HG02798 (cell line): ENCODE data around the gene KRT76.
"Not testable (repeated sequence)": the region's sequence is repeated elsewhere in the genome, so short reads cannot be mapped to it uniquely, and the experiment has no call there.

Experiments
- ATAC-seq: cut with Tn5 transposase; IDR thresholded peaks from one replicate; pipeline ENCODE4 v1.9.1; 2021; ENCODE audit warnings: mild to moderate bottlenecking; ENCODE audit not compliant: unreplicated experiment, poor library complexity

The KRT76 gene

DNA sequence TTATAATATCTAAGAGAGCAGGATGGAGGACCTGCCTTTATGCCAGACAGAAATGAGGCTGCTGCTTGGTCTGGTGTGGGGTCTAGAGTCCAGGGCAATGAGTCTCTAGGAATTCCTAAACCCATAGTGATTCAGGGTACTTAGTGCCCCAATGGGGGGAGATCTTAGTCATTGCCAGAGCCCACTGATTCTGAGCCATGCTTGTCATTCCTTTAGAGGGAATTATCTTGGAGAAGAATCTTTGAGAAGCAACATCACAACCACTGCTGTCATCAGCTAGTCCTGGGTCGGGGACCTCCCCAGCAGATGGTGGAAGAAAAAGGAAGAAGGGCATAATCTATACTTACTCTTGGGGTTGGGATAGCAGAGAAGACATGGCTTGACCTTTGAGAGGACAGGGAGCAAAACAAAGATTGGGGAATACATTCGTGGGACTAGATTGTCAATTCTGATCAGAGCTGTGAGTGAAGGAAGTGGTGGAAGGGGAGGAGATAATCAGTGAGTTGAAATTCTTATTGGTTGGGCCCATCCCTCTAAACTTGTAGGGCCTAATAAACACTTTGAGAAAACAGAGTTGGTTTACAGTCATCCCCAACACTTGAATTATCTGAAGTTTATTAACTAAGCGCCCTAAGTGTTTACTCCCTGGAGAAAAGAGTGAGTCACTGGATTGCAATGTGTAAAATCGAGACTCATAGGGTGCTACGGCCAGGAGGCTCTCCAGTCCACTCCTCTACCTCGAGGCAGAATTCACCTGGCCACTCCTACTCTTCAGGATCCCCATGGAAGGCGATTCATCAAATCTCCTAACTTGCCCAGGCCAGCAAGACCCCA is 21.7 kb upstream of the KRT76 start:
- no peak for ATAC-seq

DNA sequence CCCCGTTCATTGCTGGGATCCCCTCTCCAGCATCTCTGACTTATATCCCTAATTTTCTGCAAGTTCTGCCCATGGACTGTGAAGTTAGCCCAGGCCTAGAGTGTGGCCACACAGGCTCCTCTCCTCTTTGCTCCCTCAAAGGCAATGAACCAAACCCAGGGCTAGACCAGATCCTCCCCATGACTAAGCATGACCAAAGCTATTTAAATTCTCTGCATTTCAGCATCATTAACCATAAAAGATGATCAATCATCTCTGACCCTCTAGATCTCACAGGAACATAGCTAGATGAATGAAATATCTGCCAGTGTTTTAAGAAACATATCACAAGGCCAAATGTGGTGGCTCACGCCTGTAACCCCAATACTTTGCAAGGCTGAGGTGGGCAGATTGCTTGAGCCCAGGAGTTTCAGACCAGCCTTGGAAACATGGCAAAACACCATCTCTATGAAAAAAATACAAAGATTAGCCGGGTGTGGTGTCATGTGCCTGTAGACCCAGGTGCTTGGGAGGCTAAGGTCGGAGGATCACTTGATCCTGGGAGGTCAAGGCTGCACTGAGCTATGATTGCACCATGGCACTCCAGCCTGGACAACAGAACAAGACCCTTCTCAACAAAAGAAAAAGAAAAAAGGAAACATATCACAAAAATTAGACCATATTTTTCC is 21.0 kb upstream of the KRT76 start:
- ATAC-seq, result no peak

DNA sequence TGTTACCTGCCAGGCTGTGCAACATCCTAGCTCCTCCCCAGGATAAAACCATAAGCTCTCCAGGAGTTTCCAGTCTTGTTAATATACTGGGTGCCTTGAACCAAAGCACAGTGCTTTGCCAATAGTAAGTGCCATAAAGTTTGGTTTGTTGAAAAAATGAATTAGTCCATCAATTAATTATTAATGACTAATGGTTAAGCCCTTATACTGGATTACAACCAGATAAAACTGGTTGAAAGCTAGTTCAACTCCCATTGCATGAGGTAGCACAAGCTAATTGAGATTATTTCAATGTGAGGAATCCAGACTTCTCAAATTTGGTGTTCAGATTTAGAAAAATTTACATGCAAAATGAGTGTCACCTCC is 20.4 kb upstream of the KRT76 start:
- ATAC-seq, result no peak

DNA sequence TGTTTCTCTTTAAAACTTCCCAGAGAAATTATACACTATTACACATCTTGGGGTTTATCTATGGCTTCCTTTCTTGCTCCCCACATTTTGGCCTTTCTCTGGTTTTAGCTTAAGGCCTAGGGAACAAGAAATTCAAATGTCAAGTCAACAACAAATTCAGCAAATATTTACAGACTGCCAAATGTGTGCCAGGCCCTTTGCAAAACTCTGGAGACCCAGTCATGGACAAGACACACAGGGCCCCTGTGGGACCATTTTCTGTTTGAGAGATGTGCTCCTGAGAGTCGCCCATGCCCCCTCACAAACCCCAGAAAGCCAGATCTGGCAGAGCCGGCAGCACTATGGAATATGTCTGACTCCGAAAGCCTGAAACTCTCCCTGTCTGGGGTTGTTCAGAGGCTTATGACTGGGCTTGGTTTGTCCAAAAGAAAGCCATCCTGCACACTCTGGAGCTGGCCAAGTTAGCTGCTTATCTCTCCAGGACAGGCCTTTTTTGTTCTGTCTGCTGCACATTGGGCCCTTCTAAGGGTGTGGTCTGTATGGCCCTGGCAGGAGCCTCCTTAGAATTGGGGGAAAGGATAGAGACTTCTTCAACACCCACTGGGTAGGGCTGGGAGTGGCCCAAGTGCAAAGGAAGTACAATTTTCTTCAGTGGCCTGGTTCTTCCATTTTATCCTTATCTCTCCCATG is 19.8 kb upstream of the KRT76 start:
- ATAC-seq, result no peak

DNA sequence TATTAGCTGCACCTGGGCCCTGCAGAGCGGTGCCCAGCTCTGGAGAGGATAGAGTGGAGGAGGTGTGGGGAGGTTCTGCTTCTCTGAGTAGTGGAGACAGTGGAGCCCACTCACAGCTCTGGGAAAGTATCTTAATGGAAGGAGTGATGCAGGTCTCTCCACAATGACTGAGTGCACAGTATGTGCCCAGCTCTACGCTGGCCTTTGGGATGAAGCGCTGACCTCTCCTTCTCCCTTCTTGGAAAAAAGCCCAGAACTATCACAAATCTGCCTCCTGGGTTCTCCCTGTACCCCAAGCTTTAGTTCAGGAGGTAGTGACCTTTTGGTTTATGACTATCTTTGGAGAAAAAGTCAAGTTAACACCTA is 19.3 kb upstream of the KRT76 start:
- ATAC-seq, result no peak

DNA sequence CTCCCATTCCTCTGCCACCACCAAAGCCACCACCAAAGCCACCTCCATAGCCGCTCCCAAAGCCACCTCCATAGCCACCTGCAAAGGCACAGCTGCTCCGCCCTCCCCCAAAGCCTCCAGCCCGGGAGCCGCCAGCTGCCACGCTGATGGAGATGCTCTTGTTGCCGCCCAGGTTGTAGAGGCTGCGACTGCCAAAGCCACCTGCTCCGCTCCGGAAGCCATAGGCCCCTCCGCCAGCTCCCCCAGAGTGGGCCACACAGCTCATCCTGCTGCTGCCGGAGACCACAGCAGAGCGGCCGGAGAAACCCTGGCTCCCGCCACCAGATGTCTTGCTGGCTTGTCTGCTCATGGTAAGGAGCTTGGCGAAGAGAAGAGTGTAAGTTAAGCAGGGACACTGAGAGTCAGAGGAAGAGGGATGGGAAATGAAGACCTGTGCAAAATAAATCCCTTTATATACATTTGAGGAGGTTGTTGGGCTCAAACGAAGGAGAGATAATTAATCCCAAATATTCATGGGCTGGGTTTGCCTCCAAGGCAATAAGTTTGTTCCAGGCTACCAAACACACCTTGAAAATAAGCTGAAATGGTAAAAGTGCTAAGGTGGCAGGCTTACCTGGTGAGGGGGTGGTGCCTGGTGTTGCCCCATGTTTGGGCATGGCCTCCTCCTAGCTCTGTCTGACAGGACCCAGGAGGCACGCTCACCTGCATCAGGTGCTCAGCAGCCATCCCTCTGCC is 18.7 kb upstream of the KRT76 start, which contains the start of gene KRT3:
Gene KRT3, minus strand, starts transcription at position 424 of the 735 bp plus-strand sequence. Its CDS starts 75 bp downstream, at position 349.
- ATAC-seq, result no peak

DNA sequence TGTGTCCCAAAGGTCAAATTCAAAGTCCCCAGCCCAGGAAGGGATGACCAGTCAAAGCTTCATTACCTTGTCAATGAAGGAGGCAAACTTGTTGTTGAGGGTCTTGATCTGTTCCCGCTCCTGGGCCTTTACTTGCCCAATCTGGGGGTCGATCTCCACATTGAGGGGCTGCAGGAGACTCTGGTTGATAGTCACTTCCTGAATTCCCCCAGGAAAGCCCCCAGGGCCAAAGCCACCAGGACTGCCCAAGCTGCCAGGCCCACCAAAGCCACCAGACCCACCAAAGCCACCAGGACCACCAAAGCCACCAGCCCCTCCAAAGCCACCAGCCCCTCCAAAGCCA is 18.2 kb upstream of the KRT76 start:
- ATAC-seq, result not testable (repeated sequence)

DNA sequence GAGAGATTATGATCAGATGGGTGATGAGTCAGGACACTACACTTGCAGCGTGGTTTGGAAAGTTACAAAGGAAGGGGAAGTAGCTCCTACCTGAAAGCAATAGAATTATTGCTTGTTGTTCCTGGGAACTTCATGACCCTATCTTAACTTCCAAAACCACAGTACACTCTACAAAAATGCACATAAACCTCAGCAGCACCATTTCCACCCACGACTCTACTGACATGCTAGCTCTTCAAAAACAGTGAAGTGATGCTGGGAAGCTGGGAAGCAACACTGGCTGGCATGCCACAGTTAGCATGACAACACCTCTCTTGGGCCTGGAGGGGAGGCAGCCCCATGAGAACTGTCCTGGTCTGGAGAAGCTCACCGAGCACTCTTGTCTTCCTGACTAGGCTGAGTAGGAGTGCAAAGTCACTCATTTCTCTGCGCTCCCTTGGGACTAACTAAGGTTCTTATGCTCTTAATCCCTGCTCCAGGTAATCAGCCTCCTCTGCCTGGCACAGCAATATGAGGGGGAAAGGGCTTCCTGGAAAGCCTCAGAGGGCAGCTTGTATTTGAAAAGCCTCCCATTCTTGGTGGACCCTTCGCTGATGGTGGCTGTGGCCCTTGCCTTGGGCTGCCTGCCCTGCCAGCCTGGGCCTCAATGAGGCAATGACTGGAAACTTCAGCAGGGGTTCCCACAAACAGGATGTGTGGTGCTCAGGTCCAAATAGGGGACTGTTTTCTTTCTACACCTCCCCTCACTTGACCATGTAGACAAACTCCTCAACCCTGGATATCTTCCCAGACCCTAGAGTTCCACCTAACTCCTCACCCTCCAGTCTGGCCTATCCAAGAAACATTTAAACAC is 17.6 kb upstream of the KRT76 start:
- ATAC-seq, result no peak

DNA sequence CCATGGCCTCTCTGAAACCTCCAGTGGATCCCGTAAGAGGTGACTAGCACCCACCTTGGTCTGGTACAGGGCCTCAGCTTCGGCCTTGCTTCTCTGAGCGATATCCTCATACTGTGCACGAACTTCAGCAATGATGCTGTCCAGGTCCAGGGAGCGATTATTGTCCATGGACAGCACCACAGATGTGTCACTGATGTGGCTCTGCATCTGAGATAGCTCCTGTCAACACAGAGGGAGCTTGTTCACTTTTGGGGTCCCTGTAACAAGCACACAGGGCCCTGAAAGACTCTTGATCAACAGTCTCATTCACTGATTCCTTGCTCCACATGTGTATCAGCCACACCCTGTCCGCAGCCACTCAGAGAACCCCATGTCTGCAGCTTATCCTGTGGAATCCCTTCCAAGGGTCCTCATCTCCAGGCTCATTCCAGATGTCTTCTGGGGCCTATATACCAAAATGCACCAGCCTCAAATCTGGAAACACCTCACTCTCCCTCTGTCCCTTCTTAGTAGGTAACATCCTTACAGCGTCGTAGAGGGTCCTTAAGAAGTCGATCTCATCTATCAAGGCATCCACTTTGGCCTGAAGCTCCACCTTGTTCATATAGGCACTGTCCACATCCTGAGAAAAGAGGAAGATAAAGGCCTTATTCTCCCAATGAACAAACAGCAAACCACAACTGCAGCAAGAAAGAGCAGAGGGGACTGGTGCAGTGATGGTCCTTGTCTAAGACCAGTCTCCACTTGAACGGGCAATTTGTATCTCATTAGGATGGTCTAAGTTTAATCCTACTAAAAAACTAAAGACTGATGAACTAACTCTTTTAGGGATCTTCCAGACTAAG is 15.3 kb upstream of the KRT76 start:
- no peak for ATAC-seq

DNA sequence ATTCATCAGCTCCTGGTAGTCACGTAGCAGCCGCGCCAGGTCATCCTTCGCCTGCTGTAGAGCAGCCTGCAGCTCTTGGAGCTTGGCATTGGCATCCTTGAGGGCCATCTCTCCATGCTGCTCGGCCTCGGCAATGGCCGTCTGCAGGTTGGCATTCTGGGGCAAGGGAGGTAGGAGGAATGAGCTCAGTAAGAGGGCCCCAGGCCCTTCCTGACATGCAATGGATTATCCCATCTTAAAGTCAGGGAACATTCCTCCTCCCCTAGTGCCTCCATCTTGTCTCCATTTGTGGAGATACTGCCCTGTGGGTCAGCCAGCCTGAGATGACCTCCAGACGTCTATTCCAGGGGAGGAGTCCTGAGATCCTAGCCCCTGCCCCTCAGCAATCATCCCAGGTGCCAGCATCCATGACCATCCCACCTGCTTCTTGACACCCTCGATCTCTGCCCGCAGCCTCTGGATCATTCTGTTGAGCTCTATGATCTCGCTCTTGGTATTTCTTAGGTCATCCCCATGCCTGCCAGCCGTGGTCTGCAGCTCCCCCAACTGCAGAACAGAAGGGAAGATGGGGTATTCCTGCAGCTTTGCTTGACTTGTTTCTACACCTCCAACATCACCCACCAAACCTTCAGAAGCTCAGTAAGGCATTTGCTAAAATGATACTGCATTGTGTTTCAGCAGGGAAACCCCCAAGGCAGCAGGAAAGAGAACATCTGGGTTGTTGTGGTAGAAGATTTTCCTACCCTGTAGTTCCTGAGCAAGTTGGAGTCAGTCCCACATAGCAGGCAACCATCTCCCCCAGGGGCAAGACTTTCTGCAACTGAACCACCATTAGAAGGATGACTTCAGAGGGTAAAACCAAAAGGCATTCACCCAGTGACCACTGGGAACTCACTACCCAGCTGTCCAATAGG is 14.4 kb upstream of the KRT76 start:
- ATAC-seq, result no peak

DNA sequence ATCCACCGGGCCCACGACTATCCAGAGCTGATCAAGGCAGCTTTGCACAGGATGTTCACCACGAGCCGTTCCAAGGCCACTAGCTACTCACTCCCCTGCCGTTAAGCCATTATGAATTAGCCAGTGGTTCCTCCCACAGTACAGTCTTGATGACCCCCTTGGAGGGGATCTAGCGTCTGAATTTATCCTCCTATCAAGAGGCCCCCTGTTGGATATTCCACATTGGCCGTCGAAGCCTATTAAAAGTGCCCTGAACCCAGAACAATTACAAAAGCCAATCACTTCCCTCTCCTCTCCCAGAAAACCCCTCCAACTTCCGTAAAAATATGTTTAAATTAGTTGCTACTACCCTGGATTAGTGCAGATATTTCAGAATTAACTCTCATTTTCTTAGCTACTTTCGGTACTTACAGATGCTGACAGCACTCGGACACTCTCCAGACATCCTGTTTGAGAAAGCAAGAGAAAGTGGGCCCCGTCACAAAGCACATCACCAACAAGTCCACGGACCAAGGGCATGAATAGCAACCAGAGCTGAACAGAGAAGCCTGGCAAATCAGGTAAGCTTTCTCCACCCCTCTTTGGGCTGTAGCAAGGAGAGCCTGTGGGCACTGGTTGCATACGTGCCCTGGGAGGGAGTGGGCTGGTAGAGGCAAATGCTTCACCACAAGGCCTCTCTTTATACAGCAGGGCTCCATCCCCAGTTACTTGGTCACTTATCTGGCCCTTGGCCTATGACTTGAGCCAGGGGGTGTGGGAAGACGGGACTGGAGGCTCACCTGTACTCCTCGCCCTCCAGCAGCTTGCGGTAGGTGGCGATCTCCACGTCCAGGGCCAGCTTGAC is 13.5 kb upstream of the KRT76 start:
- no peak for ATAC-seq

DNA sequence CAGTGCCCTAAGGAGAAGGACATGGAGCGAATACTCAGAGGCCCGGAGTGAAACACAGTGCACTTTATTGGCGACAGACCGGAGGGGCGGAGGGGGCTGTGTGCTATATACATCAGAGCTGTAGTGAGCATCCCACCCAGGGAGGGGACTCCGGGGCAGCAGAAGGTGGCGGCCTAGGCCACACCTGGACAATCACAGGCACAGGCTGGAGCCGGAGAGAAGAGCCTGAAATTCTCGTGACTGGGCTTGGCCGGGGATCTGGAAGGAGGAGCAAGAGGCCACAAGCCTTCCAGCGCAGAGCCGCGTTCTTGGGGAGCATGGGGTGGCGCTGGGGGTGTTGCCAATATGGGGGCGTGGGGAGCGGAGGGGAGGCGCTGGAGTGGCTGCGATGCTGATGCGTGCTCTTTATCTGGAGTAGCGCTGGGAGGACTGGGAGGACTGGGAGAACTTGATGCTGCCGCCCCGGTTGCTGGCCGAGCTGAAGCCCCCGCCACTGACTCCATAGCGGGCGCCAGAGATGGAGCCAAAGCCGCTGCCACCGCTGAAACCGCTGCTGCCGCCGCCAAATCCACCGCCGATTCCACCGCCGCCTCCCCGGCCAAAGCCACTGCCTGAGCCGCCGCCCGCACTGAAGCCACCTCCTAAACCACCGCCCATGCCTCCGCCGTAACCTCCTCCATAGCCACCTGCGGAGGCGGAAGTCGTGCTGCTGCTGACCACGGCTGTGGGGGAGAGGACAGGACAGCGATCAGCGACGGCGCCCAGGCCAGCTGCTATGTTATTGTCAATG is 12.7 kb upstream of the KRT76 start:
- no peak for ATAC-seq

DNA sequence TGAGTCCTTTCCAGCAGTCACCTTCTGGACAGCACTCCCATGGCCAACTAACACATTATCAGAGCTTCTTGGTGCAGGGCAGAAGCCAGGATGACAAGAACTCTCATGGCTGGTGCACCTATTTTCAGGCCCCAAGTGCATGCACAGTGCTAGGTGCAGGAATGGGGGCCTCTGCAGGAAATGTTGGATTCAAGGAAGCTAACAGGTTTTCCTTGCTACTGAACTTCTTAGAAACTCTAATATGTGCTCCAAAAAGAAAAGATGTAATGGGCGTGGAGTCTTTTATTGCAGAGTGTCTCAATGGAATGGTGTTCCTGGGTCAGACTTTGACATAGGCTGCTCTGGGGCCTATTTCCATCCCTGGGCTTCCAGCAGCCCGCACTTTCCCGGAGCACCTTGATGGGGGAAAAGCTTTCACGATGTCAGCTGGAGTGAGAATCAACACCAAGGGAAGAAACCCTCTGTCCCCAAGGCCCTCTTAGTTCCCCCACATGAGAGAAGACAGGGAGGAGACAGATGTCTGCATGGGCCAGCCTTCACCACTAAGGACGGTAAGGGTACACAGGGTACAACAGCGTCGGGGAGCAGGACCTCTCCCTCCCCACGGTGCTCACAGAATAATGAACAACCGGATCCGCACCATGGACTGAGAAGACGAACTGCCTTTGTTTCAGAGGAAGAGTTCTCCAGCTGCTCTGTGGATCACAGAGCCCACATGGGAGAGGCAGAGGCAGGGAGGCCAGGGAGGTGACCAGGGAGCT is 11.9 kb upstream of the KRT76 start:
- no peak for ATAC-seq

DNA sequence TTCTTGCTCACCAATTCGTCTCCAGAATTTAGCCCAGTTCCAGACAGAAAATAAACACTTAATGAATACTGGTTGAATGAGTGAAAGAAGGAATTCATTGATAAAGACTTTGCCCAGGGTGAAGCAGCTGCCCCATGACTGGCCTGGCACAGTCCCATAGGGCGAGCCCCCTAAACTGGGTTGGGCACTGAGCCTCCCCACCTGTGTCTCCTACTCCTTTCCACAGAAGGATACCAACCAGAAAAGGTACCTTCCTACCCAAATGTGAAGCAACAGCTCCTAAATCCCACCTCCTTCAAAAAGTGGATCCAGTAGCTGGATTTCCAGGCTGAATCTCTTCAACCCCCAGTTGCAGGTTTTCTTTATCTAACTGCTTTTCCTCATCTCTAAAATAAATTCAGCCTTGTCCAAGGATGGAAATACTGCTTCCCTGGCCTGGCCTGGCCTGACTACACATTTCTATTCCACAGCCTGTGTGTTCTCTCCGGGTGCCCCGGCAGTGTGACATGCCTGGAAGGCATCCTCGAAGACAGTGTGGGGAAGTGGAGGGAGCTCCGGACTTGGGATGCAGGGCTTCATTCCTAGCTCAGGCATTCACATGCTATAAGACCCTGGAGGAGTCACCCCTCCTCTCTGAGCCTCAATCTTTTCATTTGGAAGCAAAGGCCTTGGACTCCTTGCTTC is 11.2 kb upstream of the KRT76 start:
- ATAC-seq, result no peak
